ENCODE results near the gene ZNF132. TPM values are rescaled to one million over a fixed set of nuclear protein-coding genes. Genes with fewer than 3 reads are reported as not detected.
A peak's percentile ranks its signal among the peaks of the same experiment; 100 is the strongest.

The ZNF132 gene
- total and polyA plus RNA-seq, 9 of the 15 experiments (the other 6 are each of a cell fraction or from before 2014, with no cell fraction given) = 0.03 to 0.42 (median 0.10) TPM; not detected in 5

GRCh38 chr19:58451358-58452101, 11.6 kb upstream of the ZNF132 start, which contains the start of gene ZNF324B (continued):
- TF ChIP-seq CCNT2 (IDR thresholded peaks at IDR 0.05; ENCODE audit: borderline replicate concordance, extremely low read depth, insufficient read length, low read depth, low read length) (peak; percentile 27), MEIS2 (IDR thresholded peaks at IDR 0.05; ENCODE audit: partially characterized antibody) (peak; percentile 64), HNRNPL (IDR thresholded peaks at IDR 0.05; ENCODE audit: low read depth, low read length) (0 out of 2 replicates have a peak, but pooled peaks have one; percentile 28), CHAMP1 (IDR thresholded peaks at IDR 0.05) (no peak), RBBP5 (IDR thresholded peaks at IDR 0.05; ENCODE audit: borderline replicate concordance, insufficient read depth, low read length, poor library complexity, severe bottlenecking) (peak; percentile 65), ZNF644 (tag; IDR thresholded peaks at IDR 0.05; ENCODE audit: low read depth) (no peak), RBM15 (IDR thresholded peaks at IDR 0.05; ENCODE audit: insufficient read depth, low read length) (no peak), ATF7 (IDR thresholded peaks at IDR 0.05) (peak; percentile 79), KLF13 (tag; IDR thresholded peaks at IDR 0.05; ENCODE audit: borderline replicate concordance, low read depth) (no peak), GTF2A2 (tag; IDR thresholded peaks at IDR 0.05) (no peak), E2F1 (CRISPR knock-in tag; IDR thresholded peaks at IDR 0.05) (no peak), RB1 (IDR thresholded peaks at IDR 0.05; ENCODE audit: low read depth) (peak; percentile 90), CTCFL (IDR thresholded peaks at IDR 0.05; ENCODE audit: borderline replicate concordance, insufficient read depth, low read depth, low read length, poor library complexity, severe bottlenecking) (peak; percentile 44)
- TF ChIP-seq, protein P1, sequence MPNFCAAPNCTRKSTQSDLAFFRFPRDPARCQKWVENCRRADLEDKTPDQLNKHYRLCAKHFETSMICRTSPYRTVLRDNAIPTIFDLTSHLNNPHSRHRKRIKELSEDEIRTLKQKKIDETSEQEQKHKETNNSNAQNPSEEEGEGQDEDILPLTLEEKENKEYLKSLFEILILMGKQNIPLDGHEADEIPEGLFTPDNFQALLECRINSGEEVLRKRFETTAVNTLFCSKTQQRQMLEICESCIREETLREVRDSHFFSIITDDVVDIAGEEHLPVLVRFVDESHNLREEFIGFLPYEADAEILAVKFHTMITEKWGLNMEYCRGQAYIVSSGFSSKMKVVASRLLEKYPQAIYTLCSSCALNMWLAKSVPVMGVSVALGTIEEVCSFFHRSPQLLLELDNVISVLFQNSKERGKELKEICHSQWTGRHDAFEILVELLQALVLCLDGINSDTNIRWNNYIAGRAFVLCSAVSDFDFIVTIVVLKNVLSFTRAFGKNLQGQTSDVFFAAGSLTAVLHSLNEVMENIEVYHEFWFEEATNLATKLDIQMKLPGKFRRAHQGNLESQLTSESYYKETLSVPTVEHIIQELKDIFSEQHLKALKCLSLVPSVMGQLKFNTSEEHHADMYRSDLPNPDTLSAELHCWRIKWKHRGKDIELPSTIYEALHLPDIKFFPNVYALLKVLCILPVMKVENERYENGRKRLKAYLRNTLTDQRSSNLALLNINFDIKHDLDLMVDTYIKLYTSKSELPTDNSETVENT (CRISPR knock-in tag; IDR thresholded peaks at IDR 0.05) = 0 out of 2 replicates have a peak, but pooled peaks have one; percentile 26
- TF ChIP-seq, protein P2, sequence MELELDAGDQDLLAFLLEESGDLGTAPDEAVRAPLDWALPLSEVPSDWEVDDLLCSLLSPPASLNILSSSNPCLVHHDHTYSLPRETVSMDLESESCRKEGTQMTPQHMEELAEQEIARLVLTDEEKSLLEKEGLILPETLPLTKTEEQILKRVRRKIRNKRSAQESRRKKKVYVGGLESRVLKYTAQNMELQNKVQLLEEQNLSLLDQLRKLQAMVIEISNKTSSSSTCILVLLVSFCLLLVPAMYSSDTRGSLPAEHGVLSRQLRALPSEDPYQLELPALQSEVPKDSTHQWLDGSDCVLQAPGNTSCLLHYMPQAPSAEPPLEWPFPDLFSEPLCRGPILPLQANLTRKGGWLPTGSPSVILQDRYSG (tag; conservative IDR thresholded peaks at IDR 0.05; ENCODE audit: low read depth) = no peak

All from K562 (cell line).